SK-N-SH treated with all-trans-retinoic acid at 6 μM for 48 hours (cell line): ENCODE data around the gene CAVIN1.
"Not testable (repeated sequence)": the region's sequence is repeated elsewhere in the genome, so short reads cannot be mapped to it uniquely, and the experiment has no call there.

Experiments used
- ATAC-seq: fragments of 200-7000 bp; cut with Tn5 transposase; 3 replicates; pipeline ENCODE4 v1.9.1; 2020; ENCODE audit warnings: mild to moderate bottlenecking, moderate library complexity
- ARNTL ChIP-seq: fragments of 450-650 bp; formaldehyde crosslinking; IDR thresholded peaks from 2 replicates; pipeline ENCODE4 v1.5.0; 2020; ENCODE audit warnings: low read depth, mild to moderate bottlenecking, moderate library complexity, borderline replicate concordance
- BACH2 ChIP-seq: fragments of 250-450 bp; sonication (Bioruptor Pico); IDR thresholded peaks from 2 replicates; pipeline ENCODE4 v1.9.0; 2021; ENCODE audit warnings: mild to moderate bottlenecking, borderline replicate concordance
- CSDC2 ChIP-seq: fragments of 250-450 bp; sonication (Bioruptor Pico); IDR thresholded peaks from 2 replicates; pipeline ENCODE4 v1.5.0; 2020; ENCODE audit warnings: mild to moderate bottlenecking, moderate library complexity
- ESRRG ChIP-seq: fragments of 250-450 bp; sonication (Bioruptor Pico); IDR thresholded peaks from 2 replicates; pipeline ENCODE4 v1.6.1; 2021; ENCODE audit warnings: mild to moderate bottlenecking
- GLIS3 ChIP-seq: fragments of 250-450 bp; sonication (Bioruptor Pico); IDR thresholded peaks from 2 replicates; pipeline ENCODE4 v1.5.0; 2020; ENCODE audit warnings: mild to moderate bottlenecking, moderate library complexity
- PPARA ChIP-seq: fragments of 250-450 bp; sonication (Bioruptor Pico); IDR thresholded peaks from 2 replicates; pipeline ENCODE4 v1.5.0; 2020; ENCODE audit warnings: mild to moderate bottlenecking, borderline replicate concordance
- RARB ChIP-seq: fragments of 250-450 bp; sonication (Bioruptor Pico); IDR thresholded peaks from 2 replicates; pipeline ENCODE4 v1.8.0; 2021; ENCODE audit warnings: mild to moderate bottlenecking, moderate library complexity
- SNAI2 ChIP-seq: fragments of 250-450 bp; sonication (Bioruptor Pico); IDR thresholded peaks from 2 replicates; pipeline ENCODE4 v1.5.0; 2020; ENCODE audit warnings: mild to moderate bottlenecking, moderate library complexity
- TCF4 ChIP-seq: fragments of 250-450 bp; sonication (Bioruptor Pico); IDR thresholded peaks from 2 replicates; pipeline ENCODE4 v1.8.0; 2021; ENCODE audit warnings: mild to moderate bottlenecking, moderate library complexity, borderline replicate concordance
- ZC3H10 ChIP-seq: fragments of 250-450 bp; sonication (Bioruptor Pico); IDR thresholded peaks from 2 replicates; pipeline ENCODE4 v1.5.1; 2021; ENCODE audit warnings: mild to moderate bottlenecking, moderate library complexity
- ZFP3 ChIP-seq: fragments of 250-450 bp; sonication (Bioruptor Pico); IDR thresholded peaks from 2 replicates; pipeline ENCODE4 v1.5.0; 2020; ENCODE audit warnings: mild to moderate bottlenecking, moderate library complexity
- ZFP30 ChIP-seq: fragments of 450-650 bp; formaldehyde crosslinking; IDR thresholded peaks from 2 replicates; pipeline ENCODE4 v1.5.0; 2022; ENCODE audit warnings: mild to moderate bottlenecking, moderate library complexity
- ZNF565 ChIP-seq: fragments of 450-650 bp; formaldehyde crosslinking; conservative IDR thresholded peaks from 2 replicates; pipeline ENCODE4 v1.5.0; 2020; ENCODE audit warnings: low read depth, mild to moderate bottlenecking, moderate library complexity
- ZNF70 ChIP-seq: fragments of 450-650 bp; formaldehyde crosslinking; IDR thresholded peaks from 2 replicates; pipeline ENCODE4 v1.5.0; 2020; ENCODE audit warnings: mild to moderate bottlenecking, moderate library complexity
- ZNF8 ChIP-seq: fragments of 450-650 bp; formaldehyde crosslinking; IDR thresholded peaks from 2 replicates; pipeline ENCODE4 v1.5.0; 2020; ENCODE audit warnings: mild to moderate bottlenecking, moderate library complexity
- TF ChIP-seq, protein P1 (sequence below): fragments of 250-450 bp; sonication (Bioruptor Pico); IDR thresholded peaks from 2 replicates; pipeline ENCODE4 v1.8.0; 2021; ENCODE audit warnings: low read depth, mild to moderate bottlenecking, moderate library complexity, borderline replicate concordance
- TF ChIP-seq, protein P2 (sequence below): fragments of 250-450 bp; sonication (Bioruptor Pico); IDR thresholded peaks from 2 replicates; pipeline ENCODE4 v1.5.1; 2020; ENCODE audit warnings: low read depth, mild to moderate bottlenecking, moderate library complexity

Gene CAVIN1

DNA sequence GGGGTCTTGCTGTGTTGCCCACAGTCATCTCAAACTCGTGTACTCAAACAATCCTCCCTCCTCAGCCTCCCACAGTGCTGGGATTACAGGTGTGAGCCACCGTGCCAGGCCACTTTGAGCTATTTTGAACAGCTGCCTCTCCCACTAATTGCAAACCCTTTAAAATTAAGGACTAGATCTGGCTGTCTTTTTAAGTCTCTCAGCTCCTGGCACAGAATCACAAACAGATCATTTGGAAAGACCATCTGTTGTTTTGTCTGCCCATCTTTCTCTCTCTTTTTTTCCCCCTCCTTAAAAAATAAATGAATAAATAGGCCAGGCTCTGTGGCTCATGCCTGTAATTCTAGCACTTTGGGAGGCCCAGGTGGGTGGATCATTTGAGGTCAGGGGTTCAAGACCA lies 23.9 kb downstream of the CAVIN1 start (continued):
- TF ChIP-seq, protein P1, sequence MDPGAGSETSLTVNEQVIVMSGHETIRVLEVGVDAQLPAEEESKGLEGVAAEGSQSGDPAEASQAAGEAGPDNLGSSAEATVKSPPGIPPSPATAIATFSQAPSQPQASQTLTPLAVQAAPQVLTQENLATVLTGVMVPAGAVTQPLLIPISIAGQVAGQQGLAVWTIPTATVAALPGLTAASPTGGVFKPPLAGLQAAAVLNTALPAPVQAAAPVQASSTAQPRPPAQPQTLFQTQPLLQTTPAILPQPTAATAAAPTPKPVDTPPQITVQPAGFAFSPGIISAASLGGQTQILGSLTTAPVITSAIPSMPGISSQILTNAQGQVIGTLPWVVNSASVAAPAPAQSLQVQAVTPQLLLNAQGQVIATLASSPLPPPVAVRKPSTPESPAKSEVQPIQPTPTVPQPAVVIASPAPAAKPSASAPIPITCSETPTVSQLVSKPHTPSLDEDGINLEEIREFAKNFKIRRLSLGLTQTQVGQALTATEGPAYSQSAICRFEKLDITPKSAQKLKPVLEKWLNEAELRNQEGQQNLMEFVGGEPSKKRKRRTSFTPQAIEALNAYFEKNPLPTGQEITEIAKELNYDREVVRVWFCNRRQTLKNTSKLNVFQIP (CRISPR knock-in tag): no peak
- TF ChIP-seq BACH2 (CRISPR knock-in tag): no peak

DNA sequence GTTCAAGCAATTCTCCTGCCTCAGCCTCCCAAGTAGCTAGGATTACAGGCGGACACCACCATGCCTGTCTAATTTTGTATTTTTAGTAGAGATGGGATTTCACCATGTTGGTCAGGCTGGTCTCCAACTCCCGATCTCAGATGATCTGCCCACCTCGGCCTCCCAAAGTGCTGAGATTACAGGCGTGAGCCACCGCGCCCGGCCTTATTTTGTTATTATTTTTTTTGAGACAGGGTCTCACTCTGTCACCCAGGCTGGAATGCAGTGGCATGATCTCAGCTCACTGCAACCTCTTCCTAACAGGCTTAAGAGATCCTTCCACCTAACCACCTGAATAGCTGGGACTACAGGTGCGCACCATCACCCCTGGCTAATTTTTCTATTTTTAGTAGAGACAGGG lies 27.5 kb downstream of the CAVIN1 start:
- ATAC-seq: not testable (repeated sequence)

DNA sequence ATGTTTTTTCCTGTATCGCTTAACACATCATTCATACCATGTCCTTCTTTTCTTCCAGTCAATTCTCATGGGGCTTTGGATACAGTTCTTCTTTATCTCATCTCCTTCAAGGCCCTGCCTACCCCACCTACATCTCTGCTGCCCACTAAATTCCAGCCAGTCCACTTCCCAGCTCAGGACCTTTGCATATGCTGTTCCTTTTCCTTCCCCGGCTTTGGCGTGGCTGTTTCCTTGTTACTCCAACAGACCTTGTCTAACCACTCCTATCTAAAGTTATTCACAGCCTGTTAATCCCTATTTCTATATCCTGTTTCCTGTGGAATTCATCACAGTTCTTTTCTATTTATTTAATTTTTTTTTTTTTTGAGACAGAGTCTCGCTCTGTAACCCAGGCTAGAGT lies 28.2 kb downstream of the CAVIN1 start:
- no peak for ATAC-seq
- TF ChIP-seq RARB (CRISPR knock-in tag): no peak
- TF ChIP-seq ZNF70: no peak
- TF ChIP-seq ZNF8 (CRISPR knock-in tag): no peak
- no peak for TF ChIP-seq ZNF565 (CRISPR knock-in tag)
- TF ChIP-seq ZFP3 (CRISPR knock-in tag): no peak
- TF ChIP-seq, all 23 proteins: peak for 0

DNA sequence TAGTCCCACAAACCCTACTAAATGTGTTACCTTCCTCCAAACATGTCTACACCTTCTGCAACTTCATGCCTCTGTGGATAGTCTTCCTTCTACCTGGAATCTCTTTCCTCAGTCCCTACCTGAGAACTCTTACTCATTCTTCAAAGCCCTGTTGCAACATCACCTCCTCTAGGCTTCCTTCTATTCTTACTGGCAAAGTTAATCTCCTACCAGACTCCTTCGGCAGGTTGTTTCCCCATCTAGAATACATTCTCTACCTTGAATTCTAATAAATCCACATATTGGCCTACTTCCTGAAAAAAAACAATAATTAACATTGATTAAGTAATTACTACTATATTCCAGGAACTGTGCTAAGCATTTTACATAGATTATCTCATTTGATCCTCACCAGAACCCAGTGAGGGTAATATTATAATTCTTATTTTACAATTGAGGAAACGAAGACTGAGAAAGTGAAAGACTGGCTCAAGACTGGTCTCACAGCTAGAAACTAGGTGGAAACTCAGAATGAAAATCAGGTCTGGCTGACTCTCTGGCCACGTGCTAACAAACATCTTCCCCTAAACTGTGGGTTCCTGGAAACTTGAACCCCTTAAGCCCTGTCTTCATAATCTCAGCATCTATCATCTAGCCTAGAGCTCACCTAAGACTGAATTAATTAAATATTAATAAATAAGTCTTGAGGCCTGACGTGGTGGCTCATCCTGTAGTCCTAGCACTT lies 30.2 kb downstream of the CAVIN1 start:
- ATAC-seq: no peak
- TF ChIP-seq GLIS3 (CRISPR knock-in tag) (no peak), ZFP3 (CRISPR knock-in tag) (peak; percentile 95)
- TF ChIP-seq, protein P1 (CRISPR knock-in tag): no peak

DNA sequence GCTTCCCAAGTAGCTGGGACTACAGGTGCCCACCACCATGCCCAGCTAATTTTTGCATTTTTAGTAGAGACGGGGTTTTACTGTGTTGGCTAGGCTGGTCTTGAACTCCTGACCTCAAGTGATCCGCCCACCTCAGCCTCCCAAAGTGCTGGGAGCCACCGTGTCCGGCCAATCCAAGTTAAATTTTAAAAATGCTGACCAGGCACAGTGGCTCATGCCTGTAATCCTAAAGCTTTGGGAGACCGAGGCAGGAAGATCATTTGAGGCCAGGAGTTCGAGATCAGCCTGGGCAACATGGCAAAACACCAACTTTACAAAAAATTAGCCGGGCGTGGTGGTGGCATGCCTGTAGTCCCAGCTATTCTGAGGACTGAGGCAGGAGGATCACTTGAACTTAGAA lies 31.6 kb downstream of the CAVIN1 start:
- ATAC-seq: not testable (repeated sequence)

DNA sequence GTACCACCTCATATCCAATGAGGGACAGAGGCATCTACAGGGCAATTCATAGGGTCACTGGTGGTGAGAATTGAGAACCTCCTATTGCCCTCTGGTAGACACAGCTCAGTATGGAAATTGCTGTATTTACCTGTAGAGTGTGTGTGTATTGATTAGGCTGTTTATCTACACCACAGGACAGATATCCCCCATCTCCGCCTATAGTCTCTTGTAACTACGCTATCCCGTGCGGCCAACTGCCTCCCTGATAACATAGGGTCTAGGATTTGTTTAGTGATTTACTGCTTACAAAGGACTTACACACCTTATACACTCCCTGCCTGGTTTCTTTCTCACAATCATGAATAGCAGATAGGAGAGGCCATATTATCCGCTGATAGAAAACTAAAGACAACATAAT lies 33.2 kb downstream of the CAVIN1 start:
- TF ChIP-seq TCF4 (CRISPR knock-in tag) (no peak), ARNTL (CRISPR knock-in tag) (no peak), ZNF70 (no peak), ZC3H10 (CRISPR knock-in tag) (no peak), PPARA (CRISPR knock-in tag) (no peak), ESRRG (CRISPR knock-in tag) (no peak), ZNF8 (CRISPR knock-in tag) (no peak), CSDC2 (CRISPR knock-in tag) (no peak), SNAI2 (no peak), GLIS3 (CRISPR knock-in tag) (no peak)
- TF ChIP-seq, protein P1 (CRISPR knock-in tag): no peak
- TF ChIP-seq, protein P2, sequence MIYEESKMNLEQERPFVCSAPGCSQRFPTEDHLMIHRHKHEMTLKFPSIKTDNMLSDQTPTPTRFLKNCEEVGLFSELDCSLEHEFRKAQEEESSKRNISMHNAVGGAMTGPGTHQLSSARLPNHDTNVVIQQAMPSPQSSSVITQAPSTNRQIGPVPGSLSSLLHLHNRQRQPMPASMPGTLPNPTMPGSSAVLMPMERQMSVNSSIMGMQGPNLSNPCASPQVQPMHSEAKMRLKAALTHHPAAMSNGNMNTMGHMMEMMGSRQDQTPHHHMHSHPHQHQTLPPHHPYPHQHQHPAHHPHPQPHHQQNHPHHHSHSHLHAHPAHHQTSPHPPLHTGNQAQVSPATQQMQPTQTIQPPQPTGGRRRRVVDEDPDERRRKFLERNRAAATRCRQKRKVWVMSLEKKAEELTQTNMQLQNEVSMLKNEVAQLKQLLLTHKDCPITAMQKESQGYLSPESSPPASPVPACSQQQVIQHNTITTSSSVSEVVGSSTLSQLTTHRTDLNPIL (CRISPR knock-in tag): no peak
- ATAC-seq: no peak

DNA sequence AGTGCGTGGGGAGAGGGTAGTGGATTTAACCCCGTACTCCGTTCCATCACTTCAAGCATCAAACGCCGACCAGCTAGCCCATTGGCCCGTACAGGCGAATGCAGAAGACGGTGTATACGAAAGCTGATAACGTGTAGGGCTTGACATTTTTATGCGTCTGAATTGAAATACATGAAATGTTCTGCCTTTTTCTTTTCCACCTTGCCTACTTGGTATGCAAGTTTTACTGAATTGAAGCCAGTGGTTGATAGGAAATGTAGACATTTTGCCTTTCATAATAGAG lies 34.0 kb downstream of the CAVIN1 start:
- ATAC-seq: peak; percentile 0; the same call in 1 of the 3 replicates
- TF ChIP-seq ZFP30 (CRISPR knock-in tag): no peak
- TF ChIP-seq ZNF565 (CRISPR knock-in tag): no peak
